DOHH2 (cell line): ENCODE results near the gene H1-8.

Experiments used
- H3F3A ChIP-seq: fragments of 200-600 bp; sonication (generic), shearing (Covaris generic); 2 replicates; pipeline ENCODE4 v1.6.0; 2016; ENCODE audit warnings: antibody characterized with exemption, mild to moderate bottlenecking; ENCODE audit not compliant: control insufficient read depth, insufficient read depth
- H3K27ac ChIP-seq: fragments of 200-600 bp; sonication (generic); 2 replicates; pipeline ENCODE4 v1.5.1; 2014; ENCODE audit warnings: low read depth, mild to moderate bottlenecking, low read length, moderate library complexity
- H3K27me3 ChIP-seq: fragments of 200-600 bp; sonication (generic); 2 replicates; pipeline ENCODE4 v1.6.1; 2014; ENCODE audit warnings: mild to moderate bottlenecking, low read length, mixed read lengths; ENCODE audit not compliant: control insufficient read depth
- H3K36me3 ChIP-seq: fragments of 200-600 bp; sonication (generic); 2 replicates; pipeline ENCODE4 v1.6.1; 2014; ENCODE audit warnings: mild to moderate bottlenecking, low read length, moderate library complexity, mixed read lengths; ENCODE audit not compliant: control insufficient read depth
- H3K4me1 ChIP-seq: fragments of 200-600 bp; sonication (generic); 2 replicates; pipeline ENCODE4 v1.6.1; 2014; ENCODE audit warnings: mild to moderate bottlenecking, low read length, mixed read lengths; ENCODE audit not compliant: control insufficient read depth
- H3K4me2 ChIP-seq: fragments of 200-600 bp; sonication (generic); 2 replicates; pipeline ENCODE4 v1.6.0; 2014; ENCODE audit warnings: mild to moderate bottlenecking, low read length, moderate library complexity
- H3K4me3 ChIP-seq: fragments of 200-600 bp; sonication (generic); 2 replicates; pipeline ENCODE4 v1.5.1; 2014; ENCODE audit warnings: mild to moderate bottlenecking, low read length, mixed read lengths
- H3K79me2 ChIP-seq: fragments of 200-600 bp; sonication (generic); 2 replicates; pipeline ENCODE4 v1.6.1; 2014; ENCODE audit warnings: mild to moderate bottlenecking, low read length, mixed read lengths; ENCODE audit not compliant: control insufficient read depth
- H3K9me2 ChIP-seq: fragments of 200-600 bp; sonication (generic); replicated peaks from 2 replicates; pipeline ENCODE4 v1.6.1; 2014; ENCODE audit warnings: mild to moderate bottlenecking, low read length, mixed read lengths; ENCODE audit not compliant: control insufficient read depth
- H3K9me3 ChIP-seq: fragments of 200-600 bp; sonication (generic); 2 replicates; pipeline ENCODE4 v1.6.1; 2014; ENCODE audit warnings: antibody characterized with exemption, low read length, mixed read lengths; ENCODE audit not compliant: control insufficient read depth, insufficient read depth
- H4K20me1 ChIP-seq: fragments of 200-600 bp; sonication (generic); 2 replicates; pipeline ENCODE4 v1.6.0; 2014; ENCODE audit warnings: low read depth, mild to moderate bottlenecking, antibody characterized with exemption, low read length, moderate library complexity; ENCODE audit not compliant: control insufficient read depth, insufficient read depth
- EZH2phosphoT487 ChIP-seq: fragments of 200-600 bp; sonication (generic); IDR thresholded peaks from 2 replicates; pipeline ENCODE4 v1.6.1; 2017; ENCODE audit warnings: borderline replicate concordance, mild to moderate bottlenecking, antibody characterized with exemption, low read length, moderate library complexity, mixed read lengths
- TF ChIP-seq, protein P1 (sequence below): fragments of 200-600 bp; sonication (generic); IDR thresholded peaks from one replicate; pipeline ENCODE4 v1.5.1; 2014; ENCODE audit warnings: antibody characterized with exemption, mild to moderate bottlenecking, low read depth, low read length; ENCODE audit not compliant: poor library complexity, severe bottlenecking

Gene H1-8

GRCh38 chr3:129573493-129573892 is 30.5 kb downstream of the H1-8 start:
- 0 out of 2 replicates have a peak, but pooled peaks cover 3% of the 10 kb centered on the region for H3F3A ChIP-seq
- H4K20me1 ChIP-seq, result no peaks in the 10 kb centered on the region
- no peak overlapping the region for H3K4me3 ChIP-seq
- H3K9me3 ChIP-seq, result no peaks in the 10 kb centered on the region
- H3K4me1 ChIP-seq, result peaks cover 48% of the 10 kb centered on the region
- H3K9me2 ChIP-seq, result no peaks in the 10 kb centered on the region
- TF ChIP-seq, protein P1, sequence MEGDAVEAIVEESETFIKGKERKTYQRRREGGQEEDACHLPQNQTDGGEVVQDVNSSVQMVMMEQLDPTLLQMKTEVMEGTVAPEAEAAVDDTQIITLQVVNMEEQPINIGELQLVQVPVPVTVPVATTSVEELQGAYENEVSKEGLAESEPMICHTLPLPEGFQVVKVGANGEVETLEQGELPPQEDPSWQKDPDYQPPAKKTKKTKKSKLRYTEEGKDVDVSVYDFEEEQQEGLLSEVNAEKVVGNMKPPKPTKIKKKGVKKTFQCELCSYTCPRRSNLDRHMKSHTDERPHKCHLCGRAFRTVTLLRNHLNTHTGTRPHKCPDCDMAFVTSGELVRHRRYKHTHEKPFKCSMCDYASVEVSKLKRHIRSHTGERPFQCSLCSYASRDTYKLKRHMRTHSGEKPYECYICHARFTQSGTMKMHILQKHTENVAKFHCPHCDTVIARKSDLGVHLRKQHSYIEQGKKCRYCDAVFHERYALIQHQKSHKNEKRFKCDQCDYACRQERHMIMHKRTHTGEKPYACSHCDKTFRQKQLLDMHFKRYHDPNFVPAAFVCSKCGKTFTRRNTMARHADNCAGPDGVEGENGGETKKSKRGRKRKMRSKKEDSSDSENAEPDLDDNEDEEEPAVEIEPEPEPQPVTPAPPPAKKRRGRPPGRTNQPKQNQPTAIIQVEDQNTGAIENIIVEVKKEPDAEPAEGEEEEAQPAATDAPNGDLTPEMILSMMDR, result no peak
- no peak overlapping the region for H3K4me2 ChIP-seq
- no peak overlapping the region for H3K27ac ChIP-seq
- no peaks in the 10 kb centered on the region for H3K36me3 ChIP-seq
- H3K27me3 ChIP-seq, result no peaks in the 10 kb centered on the region
- no peaks in the 10 kb centered on the region for H3K79me2 ChIP-seq

DNA sequence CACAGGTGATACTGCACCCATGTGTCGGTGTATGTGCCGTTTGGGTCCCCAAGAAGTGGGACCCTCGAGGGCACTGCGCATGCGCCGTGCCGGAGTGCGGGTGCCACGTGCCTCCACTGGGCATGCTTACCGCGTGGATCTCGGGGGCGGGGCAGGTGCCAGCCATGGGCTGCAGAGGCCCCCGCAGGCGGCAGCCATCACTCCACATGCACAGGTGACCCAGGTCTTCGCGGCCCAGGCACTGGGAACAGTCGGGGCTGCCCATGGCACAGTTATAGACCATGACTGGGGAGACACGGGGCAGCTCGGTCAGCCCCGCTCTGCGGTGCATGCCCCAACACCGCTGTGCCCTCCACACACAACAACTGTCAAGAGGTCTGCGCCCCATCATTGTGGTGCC is 31.2 kb downstream of the H1-8 start:
- Histone ChIP-seq H3K9me3 (no peaks in the 10 kb centered on the region), H3K36me3 (no peaks in the 10 kb centered on the region), H3K9me2 (no peaks in the 10 kb centered on the region), H3K4me2 (no peak overlapping the region), H3F3A (0 out of 2 replicates have a peak, but pooled peaks cover 3% of the 10 kb centered on the region), H3K4me3 (no peak overlapping the region), H3K4me1 (peaks cover 54% of the 10 kb centered on the region), H3K79me2 (no peaks in the 10 kb centered on the region), H4K20me1 (no peaks in the 10 kb centered on the region), H3K27me3 (no peaks in the 10 kb centered on the region), H3K27ac (no peak overlapping the region)
- TF ChIP-seq, protein P1, result no peak
- TF ChIP-seq EZH2phosphoT487, result no peak

DNA sequence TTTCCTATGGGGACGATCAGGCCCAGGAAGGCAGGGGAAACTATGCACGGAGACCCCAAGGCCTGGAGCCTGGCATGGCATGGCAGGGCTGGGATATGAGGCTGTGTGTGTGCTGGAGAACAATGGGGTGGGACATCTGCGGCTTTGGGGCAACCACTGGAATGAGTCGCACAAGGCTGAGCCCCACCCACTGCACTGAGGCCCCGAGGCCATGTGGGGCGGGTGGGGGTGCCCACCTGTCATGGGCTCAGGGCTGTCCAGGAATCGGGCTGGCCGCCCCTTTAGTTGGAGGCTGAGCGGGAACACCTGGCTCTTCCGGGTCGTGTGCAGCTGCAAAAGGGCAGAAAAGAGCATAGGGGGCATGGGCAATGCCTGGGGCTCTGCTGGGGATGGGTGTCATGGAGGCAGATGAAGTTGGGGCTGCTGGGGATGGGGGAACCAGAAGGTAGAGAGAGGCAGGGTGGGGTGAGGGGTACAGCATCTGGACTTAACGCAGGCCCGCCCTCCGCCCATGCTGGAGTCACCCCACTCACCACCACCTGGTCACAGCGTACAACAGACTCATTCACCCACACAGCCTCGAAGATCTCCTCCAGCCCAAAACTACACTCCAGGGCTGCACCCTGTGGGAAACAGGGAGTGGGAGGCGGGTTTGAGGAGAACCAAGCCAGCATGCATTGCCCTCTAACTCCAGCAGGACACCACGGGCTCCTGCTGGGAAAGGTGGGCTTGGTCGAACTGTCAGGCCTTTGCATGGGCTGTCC is 32.4 kb downstream of the H1-8 start:
- Histone ChIP-seq H3K9me2 (no peaks in the 10 kb centered on the region), H3K27ac (0 out of 2 replicates have a peak overlapping the region, but pooled peaks have one; percentile 85), H3K4me3 (no peak overlapping the region), H3K79me2 (no peaks in the 10 kb centered on the region), H3K4me2 (no peak overlapping the region), H3K27me3 (no peaks in the 10 kb centered on the region), H3K9me3 (no peaks in the 10 kb centered on the region), H3K36me3 (no peaks in the 10 kb centered on the region), H3F3A (0 out of 2 replicates have a peak, but pooled peaks cover 3% of the 10 kb centered on the region), H3K4me1 (peaks cover 54% of the 10 kb centered on the region), H4K20me1 (no peaks in the 10 kb centered on the region)
- no peak for TF ChIP-seq EZH2phosphoT487
- TF ChIP-seq, protein P1, result no peak
